Measurements from ENCODE around the gene HSD3B2.

Gene HSD3B2

DNA sequence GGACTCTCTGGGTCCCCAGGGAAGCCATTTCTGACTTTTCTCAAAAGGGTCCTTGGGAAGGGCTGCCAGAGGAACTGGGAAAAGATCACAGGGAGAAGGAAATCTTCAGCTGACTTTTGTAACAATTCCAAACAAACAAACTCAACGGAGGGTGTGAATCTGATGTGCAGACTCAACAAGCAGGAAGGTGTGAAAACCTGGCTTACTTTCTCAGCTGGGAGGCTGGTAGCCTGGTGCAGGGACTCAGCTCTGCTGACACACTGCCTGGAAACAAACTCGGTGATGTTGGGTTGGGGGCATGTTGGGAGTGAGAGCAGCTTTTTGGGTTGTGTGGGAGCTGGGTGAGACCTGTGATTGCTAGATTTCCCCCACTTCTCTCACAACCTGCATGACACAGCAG, 10.2 kb upstream of the HSD3B2 start:
- no peak for DNase-seq

DNA sequence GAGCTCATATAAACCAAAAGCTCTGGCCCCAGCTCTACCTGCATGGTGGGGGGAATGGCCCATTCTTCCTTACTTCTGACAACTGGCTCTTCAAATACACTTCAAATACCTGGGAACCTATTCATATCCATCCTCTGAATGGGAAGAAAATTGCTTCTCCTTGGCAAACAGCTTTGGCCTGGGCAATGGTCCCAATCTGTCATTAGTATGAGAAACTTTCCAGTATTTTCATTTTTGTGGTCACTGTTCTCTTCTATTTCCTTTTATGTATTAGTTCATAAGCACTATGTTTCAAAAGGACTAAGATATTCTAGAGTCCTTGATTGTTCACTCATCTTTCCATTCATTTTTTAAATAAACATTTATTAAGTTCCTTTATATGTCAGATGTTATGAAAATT, 5.2 kb upstream of the HSD3B2 start:
- no peak for DNase-seq

DNA sequence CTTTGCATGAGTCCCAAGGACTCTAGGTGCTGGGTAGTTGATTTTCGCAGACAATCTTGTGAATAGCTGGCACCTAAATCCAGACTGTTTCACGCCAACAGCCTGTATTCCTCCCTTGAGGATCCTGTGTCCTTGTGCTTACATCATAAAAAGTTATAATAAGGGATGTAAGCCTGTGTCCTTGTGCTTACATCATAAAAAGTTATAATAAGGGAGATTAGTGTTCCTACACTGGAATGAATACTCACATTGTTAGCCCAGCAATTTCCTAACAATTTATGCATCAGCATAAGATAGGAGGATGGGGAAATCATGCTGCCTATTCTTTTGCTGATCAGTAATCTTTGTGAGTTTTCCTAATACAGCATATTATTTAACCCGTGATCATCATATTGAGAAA, 4.0 kb upstream of the HSD3B2 start:
- no peak for DNase-seq

DNA sequence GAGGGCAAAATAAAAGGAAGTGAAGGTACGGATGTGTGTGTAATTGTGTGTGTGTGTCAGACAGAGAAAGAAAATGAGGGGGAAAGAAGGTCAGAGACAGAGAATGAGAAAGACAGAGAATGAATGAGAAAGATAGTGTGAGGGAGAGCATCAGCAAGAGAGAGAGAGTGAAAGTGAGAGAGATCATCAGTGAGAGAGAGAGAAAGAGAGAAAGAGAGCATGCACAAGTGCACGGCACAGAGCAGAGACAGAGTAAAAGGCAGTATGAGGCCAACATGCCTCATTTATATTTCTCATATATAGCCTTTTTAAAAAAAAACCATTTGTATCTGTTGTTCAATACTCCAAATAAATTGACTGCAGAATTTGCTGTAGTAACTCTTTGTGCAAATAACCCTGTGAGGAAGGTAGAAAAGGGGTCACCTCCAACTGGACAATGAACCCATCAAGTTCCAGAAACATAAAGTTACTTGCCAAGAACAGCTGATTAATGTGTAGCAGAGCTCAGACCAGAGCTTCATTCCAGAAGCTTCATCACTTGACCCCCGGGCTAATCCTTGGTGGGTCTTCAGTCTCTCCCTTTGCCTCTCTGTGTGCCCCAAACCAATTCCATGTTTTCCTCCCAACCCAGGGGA, 1.2 kb downstream of the HSD3B2 start:
- no peak for DNase-seq

DNA sequence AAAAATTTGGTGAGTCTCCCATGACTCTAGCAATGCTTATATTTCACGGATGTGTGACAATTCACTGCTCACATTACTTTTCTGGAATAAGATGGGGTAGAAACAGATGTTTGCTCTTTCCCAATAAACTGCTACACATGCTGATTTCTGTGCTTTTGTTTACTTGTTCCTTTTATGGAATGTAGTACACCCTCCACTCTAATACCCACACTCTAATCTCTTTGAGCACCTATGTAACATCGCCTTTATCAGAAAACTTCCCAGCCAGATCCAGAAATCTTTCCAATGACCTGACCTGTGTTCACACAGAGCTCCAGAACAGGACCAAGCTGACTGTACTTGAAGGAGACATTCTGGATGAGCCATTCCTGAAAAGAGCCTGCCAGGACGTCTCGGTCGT, 4.2 kb downstream of the HSD3B2 start:
- no peak for DNase-seq

DNA sequence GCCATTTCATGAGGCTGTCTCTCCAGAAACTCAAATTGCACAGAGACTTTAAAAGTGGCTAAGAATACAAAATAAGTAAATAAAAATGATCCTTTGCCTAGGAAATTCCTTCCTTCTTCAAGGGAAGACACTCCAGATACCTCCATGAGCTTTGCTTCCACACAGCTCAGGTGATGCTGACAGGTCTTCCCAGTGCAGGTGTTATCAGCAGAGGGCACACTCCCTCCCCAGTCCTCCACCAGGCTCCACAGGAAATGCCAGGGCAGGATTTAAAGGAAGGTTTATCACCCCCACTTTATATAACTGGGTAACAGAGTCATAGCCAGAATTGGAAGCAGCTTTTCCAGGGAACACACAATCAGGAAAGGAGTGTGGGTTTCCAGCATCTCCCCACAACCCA, 5.7 kb downstream of the HSD3B2 start:
- DNase-seq, result no peak

- DNase-seq, result no peak
These were observed 7.7 kb downstream of the HSD3B2 start for GRCh38 chr1:119422631-119423030.

- DNase-seq, result no peak
These were observed 14.0 kb downstream of the HSD3B2 start for GRCh38 chr1:119428991-119429390.

DNA sequence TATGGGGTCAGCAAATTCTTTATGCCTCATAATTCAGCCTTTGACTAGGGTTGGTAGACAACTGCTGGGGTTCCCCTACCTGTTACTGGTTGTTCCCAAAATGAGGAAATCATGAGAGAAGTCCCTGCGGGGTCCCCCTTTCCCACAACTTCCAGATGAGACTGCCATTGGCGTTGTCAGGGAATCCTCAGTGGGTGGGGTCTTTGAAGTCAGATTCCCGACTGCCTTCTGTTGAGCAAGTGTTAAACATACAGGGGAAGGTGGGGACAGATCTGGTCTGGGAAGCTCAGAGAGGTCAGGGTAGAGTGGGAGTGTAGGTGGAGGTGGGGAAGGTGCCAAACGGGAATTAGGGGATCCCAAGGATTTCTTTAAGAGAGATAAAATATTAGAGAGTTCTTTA, 14.7 kb downstream of the HSD3B2 start:
- DNase-seq, result no peak

GRCh38 chr1:119430486-119430885, 15.5 kb downstream of the HSD3B2 start:
- no peak for DNase-seq

DNA sequence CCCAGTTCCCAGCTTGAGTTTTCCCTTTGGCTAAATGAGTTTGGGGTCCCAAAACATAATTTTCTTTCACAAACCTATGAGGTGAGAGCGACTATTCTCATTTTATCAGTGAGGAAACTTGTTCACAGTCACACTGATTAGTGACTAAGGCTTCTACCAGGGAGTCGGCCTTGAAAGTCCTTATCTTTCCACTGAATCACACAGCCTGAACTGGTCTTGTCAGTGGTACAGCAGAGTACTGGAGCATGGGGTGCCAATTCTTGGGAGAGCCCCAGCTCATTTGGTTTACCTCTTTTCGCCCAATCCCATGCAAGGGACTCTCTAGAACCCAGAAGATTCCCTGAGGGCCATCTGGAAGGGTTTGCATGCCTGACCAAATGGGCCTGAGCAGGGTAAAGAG, 16.9 kb downstream of the HSD3B2 start:
- DNase-seq, result no peak

- no peak for DNase-seq
These were observed 20.1 kb downstream of the HSD3B2 start for GRCh38 chr1:119435052-119435451.

DNA sequence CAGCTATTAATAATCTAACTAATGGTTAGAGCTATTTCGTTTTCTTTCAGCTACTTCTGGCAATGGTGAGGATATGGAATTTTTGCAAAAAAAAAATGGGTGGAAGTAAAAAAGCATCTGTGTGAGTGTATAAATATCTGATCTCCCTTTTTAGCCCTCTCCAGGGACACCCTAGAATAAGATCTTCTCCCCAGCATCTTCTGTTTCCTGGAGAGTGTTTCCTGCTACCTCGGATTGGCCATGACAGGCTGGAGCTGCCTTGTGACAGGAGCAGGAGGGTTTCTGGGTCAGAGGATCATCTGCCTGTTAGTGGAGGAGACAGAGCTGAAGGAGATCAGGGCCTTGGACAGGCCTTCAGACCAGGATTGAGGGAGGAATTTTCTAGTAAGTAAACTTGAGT, 23.8 kb downstream of the HSD3B2 start:
- no peak for DNase-seq

DNA sequence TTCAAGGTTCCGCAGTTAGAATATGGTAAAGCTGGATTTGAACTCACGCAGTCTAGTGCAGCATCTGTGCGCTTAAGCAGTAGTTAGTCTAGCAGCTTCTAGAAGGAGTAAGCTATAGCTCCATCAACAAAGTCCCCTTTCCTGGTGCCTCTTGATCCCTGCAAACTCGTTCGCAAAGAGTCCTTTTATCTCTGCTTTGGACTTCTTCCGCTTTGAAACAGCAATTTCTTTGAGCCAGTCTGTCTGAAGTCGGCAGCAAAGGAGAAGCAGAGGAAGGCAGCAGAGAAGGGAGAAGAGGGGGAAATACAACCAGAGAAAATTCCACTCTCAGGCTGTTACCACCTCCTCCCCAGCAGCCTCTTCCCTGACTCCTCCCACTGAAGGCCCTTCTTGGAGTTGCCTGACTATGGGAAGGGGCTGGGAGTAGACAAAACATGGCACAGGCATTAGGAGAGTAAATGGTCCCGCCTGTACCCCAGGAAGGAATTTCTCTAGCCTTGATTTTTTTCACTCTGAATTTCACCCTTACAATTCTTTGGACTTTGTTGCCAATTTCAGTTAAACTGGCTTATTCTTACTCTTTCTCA, 25.9 kb downstream of the HSD3B2 start:
- DNase-seq, result no peak

GRCh38 chr1:119442756-119443155, 27.8 kb downstream of the HSD3B2 start:
- no peak for DNase-seq

DNA sequence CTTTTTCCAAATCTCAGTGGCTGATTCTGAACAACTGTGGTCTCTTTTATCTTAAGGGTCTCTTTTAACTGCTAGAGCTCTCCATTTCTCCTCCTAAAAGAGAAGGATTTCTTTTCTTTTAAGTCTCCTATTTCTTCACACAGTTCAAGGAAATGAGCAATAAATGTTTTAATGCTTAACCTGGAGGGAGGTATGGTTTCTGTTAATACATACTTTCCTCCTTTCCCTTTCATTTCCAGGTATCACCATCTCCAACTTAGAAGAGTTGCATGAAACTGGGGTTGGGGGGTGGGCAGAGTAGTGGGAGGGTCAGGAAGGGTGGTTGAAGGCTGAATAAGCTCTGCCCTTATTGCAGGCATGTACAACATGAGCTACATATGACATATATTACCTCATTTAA, 31.4 kb downstream of the HSD3B2 start:
- no peak for DNase-seq

DNA sequence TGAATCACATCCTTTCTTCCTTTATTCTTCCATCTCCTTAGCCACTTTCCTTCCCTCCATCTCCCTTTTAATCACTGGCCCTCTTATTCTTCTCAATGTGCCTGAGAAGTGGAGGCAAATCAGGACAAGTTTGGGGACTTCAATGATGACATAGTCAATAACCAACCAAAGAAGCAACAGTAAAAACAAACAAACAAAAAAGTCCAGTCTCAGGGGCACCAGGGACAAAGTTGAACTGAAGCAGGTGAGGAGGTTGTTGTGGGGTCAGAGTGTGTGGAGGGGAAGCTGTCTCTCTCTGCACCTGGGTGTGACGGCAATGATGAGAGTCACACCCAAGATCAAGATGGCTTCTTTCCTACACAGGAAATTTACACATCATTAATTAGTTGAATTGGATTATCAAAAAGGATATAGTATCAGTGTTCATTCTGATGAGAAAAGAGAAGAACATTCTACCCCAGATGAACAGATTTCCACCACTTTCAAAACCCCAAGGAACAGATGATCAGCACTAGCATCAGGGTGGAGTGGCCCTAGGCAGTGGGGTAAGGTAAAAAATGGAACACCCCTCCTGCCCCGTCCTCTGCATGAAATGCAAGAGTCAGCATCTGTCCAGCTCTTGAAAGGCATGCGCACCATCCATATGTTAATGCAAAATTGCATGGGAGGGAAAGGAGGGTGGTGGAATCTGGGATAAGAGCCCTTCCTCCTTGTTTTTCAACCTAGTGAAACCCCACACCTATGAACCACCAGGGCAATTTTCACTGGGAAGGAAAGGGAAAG, 32.6 kb downstream of the HSD3B2 start:
- DNase-seq, result no peak

DNA sequence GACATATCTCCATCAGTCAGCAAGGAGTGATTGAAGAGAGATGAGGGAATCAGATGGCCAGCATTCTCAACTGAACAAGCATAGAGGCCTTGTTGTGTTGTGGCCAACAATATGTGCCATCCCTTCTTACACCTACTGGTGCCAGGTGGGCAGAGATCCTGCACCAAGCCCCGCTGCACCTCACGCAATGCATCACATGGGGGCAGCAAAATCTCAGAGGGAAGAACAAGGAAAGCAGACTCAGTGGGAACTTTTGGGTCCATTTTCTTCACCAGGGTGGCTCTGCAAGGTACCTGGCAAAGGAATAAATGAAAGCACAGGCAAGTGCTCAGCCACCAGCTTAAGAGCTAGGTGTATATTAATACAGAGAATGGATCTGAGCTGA, 33.2 kb downstream of the HSD3B2 start:
- no peak for DNase-seq

DNA sequence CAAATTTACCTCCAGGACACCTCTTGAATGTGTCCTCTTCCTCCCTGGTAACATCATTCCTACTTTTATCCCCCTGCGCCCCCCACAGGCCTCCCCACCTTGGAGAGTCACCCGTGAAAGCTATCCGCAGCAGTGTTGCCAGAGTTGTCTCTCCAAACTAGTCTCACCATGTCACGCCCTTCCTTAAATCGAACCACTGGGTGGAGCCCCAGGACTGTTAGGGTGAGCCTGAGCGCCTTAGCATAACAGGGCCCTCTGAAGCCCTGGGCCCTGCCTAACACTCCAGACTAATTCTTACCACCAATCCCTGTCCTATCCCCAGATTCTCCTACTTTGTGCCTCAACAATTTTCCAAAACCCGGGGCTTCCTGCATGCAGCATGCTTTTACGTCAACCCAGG, 35.0 kb downstream of the HSD3B2 start:
- no peak for DNase-seq

DNA sequence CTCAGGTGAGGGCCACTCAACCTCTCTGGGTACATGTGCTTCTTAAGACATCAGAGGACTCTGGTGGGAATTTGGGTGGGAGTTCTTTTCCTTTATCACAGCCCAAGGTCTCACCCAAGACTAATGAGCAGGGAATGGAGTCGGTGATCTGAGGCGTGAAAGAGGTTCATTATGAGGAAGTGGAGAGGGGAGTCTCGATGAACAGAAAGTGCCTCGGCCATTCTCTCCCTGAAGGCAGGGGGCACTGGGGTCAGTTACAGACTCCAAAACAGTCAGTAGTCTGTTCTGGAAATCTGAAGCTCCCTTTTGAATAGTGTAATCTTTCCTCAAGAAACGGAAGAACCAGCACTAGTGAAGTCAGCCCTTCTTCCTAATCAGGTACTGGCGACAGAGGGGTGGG, 36.2 kb downstream of the HSD3B2 start:
- no peak for DNase-seq

GRCh38 chr1:119452091-119452490, 37.1 kb downstream of the HSD3B2 start:
- DNase-seq, result no peak

DNA sequence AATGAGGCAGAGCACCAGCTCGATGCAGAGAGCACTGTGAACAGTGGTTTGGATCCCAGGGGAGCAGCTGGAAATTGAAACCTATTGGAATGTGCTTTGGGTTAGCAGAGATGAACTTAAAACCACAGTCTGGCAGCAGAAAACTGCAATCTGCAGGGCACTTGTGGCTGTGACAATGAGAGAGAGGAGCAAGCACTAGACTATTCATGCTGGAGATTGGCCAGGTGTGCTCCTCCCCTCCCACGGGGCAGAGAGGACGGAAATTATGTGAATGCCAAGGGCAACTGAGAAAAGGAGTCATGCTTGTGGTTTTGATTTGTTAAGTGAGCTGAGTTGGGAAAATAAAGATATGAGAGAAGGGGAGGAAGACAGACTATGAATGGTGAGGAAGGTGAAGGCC, 38.1 kb downstream of the HSD3B2 start:
- no peak for DNase-seq

- no peak for DNase-seq
These were observed 48.0 kb downstream of the HSD3B2 start for GRCh38 chr1:119462964-119463363.

DNA sequence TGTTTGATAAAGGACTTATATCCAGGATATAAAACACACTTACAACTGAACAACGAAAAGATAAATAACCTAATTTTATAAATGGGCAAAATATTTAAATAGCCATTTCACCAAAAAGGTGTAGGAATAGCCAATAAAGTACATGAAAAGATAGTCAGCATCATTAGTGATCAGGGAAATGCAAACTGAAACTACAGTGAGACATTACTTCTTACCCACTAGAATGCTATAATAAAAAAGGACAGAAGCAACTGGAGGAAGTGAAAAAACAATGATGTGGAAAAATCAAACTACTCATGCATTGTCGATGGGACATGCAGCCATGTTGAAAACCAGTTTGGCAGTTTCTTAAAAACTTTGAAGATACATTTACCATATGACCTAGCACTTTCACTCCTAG, 48.6 kb downstream of the HSD3B2 start:
- DNase-seq, result no peak

DNA sequence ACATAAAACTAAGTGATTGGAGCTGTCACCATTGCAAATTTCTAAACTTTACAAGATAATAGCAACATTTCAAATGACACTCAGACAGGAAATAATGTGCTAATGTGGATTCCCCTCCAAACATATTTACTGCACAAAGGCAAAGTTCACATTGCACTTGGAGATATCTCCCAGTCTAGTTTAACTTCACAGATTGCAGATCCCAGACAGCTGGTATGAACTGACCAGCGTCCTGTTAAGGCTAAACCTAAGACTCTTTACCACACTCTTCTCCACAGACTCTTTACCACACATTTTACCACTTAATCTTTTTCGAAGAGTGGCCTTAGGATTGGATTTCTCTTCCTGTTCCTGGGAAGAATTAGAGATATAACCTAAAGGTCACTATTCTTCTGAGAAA, 51.5 kb downstream of the HSD3B2 start:
- DNase-seq, result no peak

Measured in CD4-positive, alpha-beta T cell treated with Interleukin-4 for 1 hour (primary cell).